Midbrain (tissue), 1 donor: ENCODE results near the gene HBG1.
"Not testable (repeated sequence)": the region's sequence is repeated elsewhere in the genome, so short reads cannot be mapped to it uniquely, and the experiment has no call there.

Source experiments
- DNase-seq: peaks from one replicate; lab custom pipeline; 2025; lab: John Stamatoyannopoulos, UW

HBG1 gene

DNA sequence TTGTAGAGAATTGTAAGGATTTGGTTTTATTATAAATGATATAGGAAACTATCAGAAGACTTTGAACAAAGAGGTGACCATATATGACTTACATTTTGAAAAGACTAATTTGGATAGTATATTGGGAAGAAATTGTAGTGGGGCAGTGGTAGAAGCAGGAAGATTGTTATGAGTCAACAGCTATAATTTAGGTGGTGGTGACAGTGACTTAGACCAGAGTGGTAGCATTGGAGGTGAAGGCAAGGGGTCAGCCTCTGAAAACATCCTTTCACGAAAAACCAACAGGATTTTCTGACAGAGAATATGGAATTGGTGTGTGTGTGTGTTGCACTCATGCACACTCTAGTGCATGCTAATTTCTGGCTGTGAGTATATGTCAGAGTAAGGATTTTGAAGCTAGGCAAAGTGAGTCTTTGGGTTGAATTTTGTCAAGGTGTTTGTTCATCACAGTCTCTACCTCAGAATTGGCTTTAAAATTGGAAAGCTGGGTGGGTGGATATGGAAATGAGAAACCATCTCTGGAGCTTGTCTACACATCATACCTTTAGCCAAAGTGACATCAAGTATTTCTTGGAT lies 28.2 kb upstream of the HBG1 start:
- DNase-seq, result no peak

DNA sequence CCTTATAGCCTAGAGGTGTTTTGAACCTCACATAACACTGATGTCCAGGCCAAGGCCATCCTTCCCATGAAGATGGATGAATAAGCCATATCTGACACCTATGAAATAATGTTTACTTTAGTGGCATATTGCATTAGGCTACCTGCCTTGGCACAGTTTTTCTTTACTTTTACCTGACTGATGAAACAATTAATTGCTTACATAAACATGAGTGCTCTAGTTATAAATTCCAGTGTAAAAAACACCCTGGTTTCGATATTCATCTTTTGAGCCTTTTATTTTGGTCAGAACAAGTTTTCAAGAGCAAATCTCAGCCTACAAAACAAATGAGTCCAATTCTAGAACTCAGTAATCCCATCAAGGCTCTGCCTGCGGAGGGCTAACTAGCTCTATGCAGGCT lies 27.0 kb upstream of the HBG1 start:
- DNase-seq, result no peak

DNA sequence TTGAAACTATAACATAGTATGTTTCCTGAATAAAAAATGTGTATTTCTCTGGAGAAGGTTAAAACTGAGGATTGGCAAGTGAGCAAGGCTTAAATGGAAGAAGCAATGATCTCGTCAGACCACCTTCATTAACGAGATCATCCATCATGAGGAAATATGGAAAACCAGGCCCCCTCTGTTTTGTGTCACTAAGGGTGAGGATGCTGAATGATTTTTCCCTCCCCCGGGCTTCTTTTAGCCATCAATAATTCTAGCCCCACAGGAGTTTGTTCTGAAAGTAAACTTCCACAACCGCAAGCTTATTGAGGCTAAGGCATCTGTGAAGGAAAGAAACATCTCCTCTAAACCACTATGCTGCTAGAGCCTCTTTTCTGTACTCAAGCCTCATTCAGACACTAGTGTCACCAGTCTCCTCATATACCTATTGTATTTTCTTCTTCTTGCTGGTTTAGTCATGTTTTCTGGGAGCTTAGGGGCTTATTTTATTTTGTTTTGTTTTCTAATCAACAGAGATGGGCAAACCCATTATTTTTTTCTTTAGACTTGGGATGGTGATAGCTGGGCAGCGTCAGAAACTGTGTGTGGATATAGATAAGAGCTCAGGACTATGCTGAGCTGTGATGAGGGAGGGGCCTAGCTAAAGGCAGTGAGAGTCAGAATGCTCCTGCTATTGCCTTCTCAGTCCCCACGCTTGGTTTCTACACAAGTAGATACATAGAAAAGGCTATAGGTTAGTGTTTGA lies 25.9 kb upstream of the HBG1 start:
- DNase-seq, result no peak

DNA sequence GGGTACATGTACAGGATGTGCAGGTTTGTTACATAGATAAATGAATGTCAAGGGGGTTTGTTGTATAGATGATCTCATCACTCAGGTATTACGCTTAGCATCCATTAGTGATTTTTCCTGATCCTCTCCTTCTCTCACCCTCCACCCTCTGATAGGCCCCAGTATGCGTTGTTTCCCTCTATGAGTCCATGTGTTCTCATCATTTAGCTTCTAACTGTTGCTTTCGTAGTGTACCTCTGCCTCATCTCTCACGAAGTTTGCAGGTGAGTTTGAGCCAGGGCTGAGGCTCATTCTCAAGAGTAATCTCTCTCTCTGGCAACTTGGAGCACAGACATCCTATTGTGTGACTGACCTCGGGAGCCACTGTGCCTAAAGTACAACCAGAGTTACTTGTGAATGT lies 24.7 kb upstream of the HBG1 start:
- no peak for DNase-seq

DNA sequence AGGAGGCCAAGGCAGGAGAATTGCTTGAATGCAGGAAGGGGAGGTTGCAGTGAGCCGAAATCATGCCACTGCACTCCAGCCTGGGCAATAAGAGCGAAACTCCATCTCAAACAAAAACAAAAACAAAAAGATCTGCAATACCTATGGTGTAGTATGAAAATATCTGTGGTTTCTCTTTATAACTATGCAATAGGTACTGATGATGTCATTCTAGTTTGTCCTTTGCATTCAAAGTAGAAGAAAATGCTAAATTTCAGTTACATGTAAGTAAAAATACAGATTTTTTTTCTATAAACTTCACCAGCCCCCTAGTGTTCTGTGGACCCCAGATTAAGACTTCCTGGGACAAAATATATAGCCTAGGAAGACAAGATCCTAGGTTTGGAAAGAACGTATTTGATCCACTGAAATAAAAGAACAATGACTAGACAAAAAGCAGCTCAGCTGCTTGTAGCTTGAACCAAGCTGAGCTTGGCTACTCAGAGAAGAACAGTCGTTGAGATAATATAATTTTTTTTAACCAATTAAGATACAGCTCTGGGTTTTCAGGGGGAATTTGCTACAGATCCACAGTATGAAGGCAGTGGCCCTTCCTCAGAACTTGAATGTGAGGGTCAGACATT lies 22.8 kb upstream of the HBG1 start:
- no peak for DNase-seq

DNA sequence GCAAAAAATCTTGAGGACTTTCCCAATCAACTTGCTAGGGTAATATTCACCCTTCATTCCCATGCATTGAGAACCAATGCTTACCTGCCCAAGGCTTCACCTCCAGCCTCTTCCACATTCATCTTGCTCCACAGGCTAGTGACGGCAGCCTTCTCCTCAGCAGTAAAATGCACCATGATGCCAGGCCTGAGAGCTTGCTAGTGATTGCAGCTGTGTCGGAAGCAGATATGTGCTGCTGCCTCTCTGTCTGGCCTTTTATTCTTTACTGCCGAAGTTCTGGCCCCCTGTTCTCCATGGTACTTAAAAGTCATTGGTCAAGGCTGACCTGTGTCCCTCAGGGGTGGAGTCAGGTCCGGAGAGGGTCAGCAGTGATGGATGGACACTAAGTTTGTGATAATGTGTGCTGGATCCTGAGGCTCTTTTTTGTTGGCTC lies 20.1 kb upstream of the HBG1 start, which contains the start of gene HBE1:
HBE1 (minus strand) TSS at position 231 of the 433 bp plus-strand sequence; CDS start at position 176, 55 bp downstream.
- DNase-seq, result no peak

DNA sequence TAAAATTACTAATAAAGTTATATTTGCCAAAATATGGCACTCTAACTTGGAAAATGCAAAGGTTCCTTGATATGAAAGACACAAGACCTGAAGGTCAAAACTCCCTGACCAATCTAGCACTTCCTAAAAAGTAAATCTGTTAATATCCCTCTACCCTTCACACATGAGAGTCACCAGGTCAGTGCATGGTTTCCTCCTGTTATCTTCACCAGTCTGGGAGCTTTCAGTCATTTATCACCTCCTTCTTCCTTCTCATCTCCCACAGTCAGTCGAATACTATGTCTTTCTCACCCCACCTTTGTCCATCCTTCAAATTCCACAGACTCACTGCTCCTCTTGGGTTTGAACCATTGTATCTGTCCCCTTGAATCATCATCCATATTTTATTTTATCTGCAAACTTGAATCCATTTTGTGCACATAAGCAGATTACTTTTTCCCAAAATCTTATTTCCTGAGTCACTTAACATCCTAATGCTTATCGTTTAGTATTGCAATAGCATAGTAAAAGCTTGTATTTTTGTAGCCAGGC lies 17.4 kb upstream of the HBG1 start:
- DNase-seq, result no peak

DNA sequence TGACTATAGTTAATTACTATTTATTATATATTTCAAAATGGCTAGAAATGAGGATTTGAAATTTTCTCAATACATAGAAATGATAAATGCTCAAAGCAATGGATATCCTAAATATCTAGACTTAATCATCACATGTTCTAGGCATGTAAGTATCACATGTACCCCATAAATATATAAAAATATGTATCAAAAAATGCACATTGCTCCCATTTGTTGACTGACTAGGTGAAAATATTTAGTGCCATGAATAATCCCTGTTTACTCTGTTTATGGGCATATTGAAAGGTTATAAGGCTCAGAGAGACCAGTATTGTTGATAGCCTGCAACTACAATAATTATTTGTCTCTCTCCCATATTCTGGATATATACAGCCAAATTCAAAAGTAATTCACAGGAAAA lies 17.0 kb upstream of the HBG1 start:
- DNase-seq, result no peak

DNA sequence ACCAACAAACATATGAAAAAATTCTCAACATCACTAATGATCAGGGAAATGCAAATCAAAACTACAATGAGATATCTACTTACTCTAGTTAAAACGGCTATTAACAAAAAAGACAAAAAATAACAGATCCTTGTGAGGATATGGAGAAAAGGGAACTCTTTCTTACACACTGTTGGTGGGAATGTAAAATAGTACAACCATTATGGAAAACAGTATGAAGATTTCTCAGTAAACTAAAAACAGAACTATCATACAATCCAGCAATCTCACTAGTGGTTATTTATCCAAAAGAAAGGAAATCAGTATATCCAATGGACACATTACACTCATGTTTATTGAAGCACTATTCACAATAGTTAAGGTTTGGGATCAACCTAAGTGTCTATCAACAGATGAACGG lies 16.2 kb upstream of the HBG1 start:
- DNase-seq, result no peak

DNA sequence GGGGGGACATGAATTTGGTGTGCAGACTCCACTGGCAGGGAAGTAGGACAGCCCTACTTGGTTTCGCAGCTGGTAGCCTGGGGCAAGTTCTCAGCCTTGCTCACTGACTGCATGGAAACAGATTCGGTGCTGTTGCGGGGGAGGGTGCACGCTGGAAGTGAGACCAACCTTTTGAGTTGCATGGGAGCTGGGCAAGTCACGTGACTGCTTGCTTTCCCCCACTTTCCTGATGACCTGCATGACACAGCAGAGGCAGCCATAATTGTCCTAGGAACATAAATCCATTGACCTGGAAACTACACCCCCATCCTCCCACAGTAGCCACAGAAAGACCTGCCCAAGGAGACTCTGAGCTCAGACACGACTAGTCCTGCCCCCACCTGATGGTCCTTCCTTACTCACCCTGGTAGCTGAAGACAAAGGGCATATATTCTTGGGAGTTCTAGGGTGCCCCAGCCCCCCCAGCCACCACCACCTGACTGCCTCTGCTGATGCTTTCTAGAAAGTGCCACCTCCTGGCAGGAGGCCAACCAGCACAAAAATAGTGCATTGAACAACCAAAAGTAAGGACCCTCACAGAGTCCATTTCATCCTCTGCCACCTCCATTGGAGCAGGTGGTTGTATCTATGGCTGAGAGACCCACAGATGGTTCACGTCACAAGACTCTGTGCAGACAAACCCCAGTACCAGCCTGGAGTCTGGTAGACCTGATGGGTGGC lies 9.0 kb upstream of the HBG1 start:
- DNase-seq, result no peak

DNA sequence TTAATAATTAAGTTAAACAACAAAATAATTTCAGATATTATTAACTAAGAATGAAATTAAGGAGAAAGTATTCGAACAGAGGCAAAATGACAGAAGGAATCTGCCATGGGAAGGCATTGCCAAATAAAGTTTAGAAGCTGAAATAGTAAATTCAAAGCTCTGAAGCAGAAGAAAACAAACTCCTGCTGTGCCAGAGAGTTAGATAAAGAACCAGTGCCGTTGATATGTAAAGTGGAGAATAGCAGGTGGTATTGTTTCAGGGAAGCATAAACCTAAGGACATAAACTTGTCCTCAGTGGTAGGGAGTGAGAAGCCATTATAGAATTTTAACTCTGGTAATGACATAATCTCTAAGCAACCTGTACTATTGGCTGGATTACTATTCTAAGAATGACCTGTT lies 7.6 kb upstream of the HBG1 start:
- DNase-seq, result no peak

DNA sequence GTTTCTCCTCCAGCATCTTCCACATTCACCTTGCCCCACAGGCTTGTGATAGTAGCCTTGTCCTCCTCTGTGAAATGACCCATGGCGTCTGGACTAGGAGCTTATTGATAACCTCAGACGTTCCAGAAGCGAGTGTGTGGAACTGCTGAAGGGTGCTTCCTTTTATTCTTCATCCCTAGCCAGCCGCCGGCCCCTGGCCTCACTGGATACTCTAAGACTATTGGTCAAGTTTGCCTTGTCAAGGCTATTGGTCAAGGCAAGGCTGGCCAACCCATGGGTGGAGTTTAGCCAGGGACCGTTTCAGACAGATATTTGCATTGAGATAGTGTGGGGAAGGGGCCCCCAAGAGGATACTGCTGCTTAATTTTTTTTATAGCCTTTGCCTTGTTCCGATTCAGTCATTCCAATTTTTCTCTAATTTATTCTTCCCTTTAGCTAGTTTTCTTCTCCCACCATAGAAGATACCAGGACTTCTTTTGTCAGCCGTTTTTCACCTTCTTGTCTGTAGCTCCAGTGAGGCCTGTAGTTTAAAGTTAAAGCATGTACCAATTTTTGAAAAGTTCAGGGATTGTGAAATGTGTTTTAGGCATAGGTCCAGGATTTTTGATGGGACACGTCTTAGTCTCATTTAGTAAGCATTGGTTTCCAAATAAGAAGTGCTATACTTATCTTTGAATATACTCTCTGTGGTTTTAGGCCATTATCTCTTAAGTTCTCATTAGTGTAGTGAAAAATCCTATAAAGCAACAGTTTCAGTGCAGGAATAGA lies 5.2 kb upstream of the HBG1 start, which contains the start of gene HBG2:
HBG2 (minus strand) TSS at position 136 of the 768 bp plus-strand sequence; CDS start at position 83, 53 bp downstream.
- not testable (repeated sequence) for DNase-seq

DNA sequence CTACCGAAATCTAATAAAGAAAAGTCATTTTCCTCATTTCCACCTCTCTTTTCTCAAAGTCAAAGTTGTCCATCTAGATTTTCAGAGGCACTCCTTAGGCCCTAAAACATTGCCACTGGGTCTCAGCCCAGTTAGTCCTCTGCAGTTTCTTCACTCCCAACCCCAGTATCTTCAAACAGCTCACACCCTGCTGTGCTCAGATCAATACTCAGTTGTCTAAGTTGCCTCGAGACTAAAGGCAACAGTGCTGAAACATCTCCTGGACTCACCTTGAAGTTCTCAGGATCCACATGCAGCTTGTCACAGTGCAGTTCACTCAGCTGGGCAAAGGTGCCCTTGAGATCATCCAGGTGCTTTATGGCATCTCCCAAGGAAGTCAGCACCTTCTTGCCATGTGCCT lies 4.4 kb upstream of the HBG1 start:
- not testable (repeated sequence) for DNase-seq

DNA sequence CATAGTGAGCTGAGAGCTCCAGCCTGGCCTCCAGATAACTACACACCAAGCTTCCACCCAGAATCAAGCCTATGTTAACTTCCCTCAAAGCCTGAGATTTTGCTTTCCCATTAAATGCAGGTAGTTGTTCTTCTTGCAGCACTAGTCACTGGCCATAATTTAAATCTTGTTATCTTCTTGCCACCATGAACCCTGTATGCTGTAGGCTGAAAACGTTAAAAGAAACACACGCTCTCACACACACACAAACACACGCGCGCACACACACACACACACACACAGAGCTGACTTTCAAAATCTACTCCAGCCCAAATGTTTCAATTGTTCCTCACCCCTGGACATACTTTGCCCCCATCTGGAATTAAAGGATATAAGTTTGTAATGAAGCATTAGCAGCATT lies 3.8 kb upstream of the HBG1 start:
- not testable (repeated sequence) for DNase-seq

DNA sequence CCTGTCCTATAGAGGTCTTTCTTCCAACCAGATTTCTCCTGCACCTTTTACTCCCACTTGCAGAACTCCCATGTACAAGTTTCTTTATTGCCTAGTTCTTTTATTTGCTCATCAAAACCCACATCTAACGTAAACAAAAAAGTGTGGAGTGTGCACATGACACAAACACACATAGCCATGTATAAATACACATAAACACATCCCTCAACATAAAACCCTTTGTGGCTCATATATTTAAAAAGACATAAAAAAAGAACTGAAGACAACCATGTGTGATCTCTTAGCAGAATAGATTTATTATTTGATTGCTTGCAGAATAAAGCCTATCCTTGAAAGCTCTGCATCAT lies 3.2 kb upstream of the HBG1 start:
- DNase-seq, result no peak

DNA sequence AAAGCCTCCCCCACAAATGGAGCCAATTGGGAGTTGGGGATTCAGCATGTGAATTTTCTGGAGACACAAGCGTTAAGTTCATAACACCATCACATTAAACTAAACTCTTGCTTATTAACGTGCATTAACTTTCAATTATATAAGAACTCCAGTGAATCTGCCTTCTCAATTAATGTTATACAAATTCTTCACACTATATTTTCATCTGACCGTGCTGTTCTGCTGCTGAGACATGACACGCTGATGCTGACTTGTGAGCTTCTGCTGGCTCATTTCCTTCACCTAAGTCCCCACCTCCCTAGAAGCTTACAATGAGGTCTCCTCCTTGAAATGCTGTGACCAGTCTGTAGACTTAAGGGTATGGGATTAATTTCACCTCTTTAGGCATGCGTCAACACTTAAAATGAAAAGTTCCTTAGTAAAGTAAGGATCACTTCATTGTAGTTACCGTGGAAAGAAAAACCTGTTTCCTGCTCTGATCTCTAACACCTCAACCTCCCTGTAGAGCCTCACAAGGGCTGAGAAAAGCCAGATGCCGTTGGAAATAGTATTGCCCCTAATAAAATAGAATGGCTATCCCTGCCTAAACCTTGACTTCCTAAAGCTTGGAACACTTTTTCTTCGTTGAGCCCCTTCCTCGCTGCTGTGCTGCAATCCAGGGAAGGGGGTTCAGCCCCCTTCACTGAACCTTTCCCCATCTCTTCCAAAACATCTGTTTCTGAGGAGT lies 2.7 kb upstream of the HBG1 start:
- no peak for DNase-seq

DNA sequence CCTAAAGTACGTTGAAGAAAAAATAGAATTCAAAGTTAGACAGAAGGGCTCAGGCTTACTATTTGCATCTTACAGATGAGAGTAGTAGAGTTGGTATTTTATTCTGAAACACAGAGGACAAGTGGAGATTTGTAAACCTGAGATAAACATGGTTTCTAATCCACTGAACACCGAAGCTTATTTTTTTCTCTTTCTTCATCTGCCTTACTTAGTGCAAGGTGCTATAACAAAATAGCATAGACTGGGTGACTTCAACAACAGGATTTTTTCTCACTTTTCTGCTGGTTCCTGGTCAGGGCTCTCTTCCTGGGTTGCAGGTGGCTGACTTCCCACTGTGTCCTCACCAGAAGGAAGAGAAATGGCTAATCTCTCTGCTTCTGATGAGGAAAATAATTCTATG lies 2.1 kb upstream of the HBG1 start:
- no peak for DNase-seq

DNA sequence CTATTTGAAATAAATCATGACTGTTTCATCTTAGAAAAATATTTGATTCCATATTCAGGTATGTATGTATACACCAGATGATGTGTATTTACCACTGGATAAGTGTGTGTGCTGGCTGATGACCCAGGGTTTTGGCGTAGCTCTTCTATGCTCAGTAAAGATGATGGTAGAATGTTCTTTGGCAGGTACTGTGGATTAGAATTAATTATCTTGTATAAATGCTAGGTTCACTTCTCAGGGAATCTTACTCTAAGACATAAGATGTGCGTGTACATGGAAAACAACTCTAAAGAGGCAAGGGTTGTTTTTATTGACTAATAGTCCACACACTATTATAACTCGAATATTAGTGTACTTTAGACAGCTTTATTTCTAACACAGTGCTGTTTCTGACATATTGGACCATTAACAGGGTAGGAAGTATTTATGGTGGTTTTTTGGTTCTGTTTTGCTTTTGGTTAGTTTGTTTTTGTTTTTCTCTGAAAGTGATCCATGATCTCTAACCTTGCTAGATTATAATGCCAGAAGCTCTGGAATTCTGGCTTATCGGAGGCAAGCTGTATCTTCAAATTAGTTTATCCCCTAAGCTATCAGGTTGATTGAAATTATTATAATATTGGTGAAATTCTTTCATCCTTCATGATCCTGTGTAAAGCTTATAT lies 1.0 kb upstream of the HBG1 start:
- DNase-seq, result no peak

DNA sequence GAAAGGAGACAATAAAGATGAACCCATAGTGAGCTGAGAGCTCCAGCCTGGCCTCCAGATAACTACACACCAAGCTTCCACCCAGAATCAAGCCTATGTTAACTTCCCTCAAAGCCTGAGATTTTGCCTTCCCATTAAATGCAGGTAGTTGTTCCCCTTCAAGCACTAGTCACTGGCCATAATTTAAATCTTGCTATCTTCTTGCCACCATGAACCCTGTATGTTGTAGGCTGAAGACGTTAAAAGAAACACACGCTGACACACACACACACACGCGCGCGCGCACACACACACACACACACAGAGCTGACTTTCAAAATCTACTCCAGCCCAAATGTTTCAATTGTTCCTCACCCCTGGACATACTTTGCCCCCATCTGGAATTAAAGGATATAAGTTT lies 1.2 kb downstream of the HBG1 start:
- DNase-seq, result not testable (repeated sequence)

DNA sequence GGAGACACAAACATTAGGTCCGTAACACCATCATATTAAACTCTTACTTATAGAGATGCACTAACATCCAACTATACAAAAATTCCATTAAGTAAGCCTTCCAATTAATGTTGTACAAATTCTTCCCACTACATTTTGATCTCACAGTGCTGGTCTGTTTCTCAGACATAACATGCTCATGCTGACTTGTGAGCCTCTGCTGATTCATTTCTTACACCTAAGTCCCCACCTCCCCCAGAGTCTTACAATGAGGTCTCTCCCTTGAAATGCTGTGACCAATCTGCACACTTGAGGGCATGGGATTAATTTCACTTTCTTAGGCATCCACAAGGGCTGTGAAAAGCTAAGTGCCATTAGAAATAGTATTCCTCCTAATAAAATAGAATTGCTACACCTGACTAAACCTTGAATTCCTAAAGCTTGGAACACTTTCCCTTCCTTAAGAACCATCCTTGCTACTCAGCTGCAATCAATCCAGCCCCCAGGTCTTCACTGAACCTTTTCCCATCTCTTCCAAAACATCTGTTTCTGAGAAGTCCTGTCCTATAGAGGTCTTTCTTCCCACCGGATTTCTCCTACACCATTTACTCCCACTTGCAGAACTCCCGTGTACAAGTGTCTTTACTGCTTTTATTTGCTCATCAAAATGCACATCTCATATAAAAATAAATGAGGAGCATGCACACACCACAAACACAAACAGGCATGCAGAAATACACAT lies 2.0 kb downstream of the HBG1 start:
- no peak for DNase-seq
